ENCODE results near the gene UNC13C. TPM values are rescaled to one million over a fixed set of nuclear protein-coding genes. Genes with fewer than 3 reads are reported as not detected.

Gene UNC13C
- total and polyA plus RNA-seq, 2 experiments from 2014 or later: 0.92 to 10.3 TPM

DNA sequence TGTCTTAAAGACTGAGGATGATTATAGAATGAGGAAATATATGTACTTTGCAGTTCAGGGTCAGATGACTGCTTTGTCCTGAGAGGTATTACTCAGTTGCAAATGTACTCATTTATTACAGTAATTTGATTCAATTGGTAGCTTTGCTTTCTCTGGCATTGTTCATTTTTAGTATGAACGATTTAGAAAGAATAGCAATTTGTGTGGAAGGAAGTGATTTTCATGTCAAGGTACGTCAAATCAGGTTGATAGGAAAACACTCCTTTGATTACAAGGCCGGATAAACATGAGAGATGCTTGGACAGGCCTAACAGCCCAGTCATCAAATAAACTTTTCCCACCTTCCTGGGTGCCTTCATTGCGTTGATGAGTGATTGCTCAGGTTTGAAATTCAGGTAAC is 53.8 kb downstream of the UNC13C start:
- Histone ChIP-seq H3K79me2 (no peaks in the 10 kb centered on the region), H3K4me2 (no peak overlapping the region), H3K9me3 (ENCODE audit: low read depth) (no peaks in the 10 kb centered on the region), H3K27ac (no peak overlapping the region), H3K36me3 (replicated peaks; ENCODE audit: insufficient read depth, low read depth) (no peaks in the 10 kb centered on the region), H3K27me3 (no peaks in the 10 kb centered on the region), H4K20me1 (ENCODE audit: insufficient read depth, poor library complexity, severe bottlenecking) (no peaks in the 10 kb centered on the region), H3K4me1 (ENCODE audit: insufficient read depth) (no peaks in the 10 kb centered on the region), H3K9me2 (replicated peaks; ENCODE audit: insufficient read depth) (no peaks in the 10 kb centered on the region), H3K4me3 (no peak overlapping the region), H2AFZ (no peak overlapping the region)
- DNase-seq (ENCODE audit: low spot score): no peak
- WGBS (ENCODE audit: low lambda C conversion rate, missing lambda C conversion rate): 90% methylated on average over 4 of the region's 4 CpGs
- TF ChIP-seq EZH2phosphoT487 (IDR thresholded peaks at IDR 0.05; ENCODE audit: low read depth, severe bottlenecking, unreplicated experiment) (no peak), EZH2 (IDR thresholded peaks at IDR 0.05; ENCODE audit: borderline replicate concordance) (no peak), CTCF (IDR thresholded peaks at IDR 0.05; ENCODE audit: poor library complexity) (no peak)

DNA sequence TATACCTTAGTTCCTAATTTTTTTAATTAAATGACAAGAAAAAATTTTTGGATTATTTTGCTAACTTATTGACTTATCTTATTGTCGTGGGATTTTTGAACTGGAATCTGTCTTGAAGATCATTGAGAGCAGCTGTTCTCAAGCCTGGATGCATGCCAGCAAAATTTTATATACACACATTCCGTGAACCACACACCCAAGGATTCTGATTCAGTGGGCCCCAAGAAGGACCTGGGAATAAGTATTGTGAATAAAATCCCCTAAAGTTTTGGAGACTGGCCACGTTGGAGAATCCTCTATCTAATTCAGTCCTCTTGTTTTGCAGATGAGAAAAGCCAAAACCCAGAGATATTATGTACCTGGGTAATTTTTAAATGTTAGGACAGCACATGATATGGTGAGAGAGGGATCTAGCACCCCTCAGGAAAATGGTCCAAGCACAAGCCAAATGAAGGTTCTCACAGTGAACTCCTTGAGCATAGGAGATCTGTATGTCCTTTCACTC is 55.2 kb downstream of the UNC13C start:
- no peaks in the 10 kb centered on the region for H3K27me3 ChIP-seq
- H3K27ac ChIP-seq: no peak overlapping the region
- DNase-seq (ENCODE audit: low spot score): no peak
- WGBS (ENCODE audit: low lambda C conversion rate, missing lambda C conversion rate): 59% methylated on average over 3 of the region's 3 CpGs
- no peaks in the 10 kb centered on the region for H3K4me1 ChIP-seq (ENCODE audit: insufficient read depth)
- no peaks in the 10 kb centered on the region for H4K20me1 ChIP-seq (ENCODE audit: insufficient read depth, poor library complexity, severe bottlenecking)
- no peak overlapping the region for H2AFZ ChIP-seq
- no peak overlapping the region for H3K4me2 ChIP-seq
- no peak overlapping the region for H3K4me3 ChIP-seq
- no peaks in the 10 kb centered on the region for H3K9me3 ChIP-seq (ENCODE audit: low read depth)
- H3K36me3 ChIP-seq (replicated peaks; ENCODE audit: insufficient read depth, low read depth): no peaks in the 10 kb centered on the region
- H3K79me2 ChIP-seq: no peaks in the 10 kb centered on the region
- TF ChIP-seq CTCF (IDR thresholded peaks at IDR 0.05; ENCODE audit: poor library complexity) (no peak), EZH2phosphoT487 (IDR thresholded peaks at IDR 0.05; ENCODE audit: low read depth, severe bottlenecking, unreplicated experiment) (no peak), EZH2 (IDR thresholded peaks at IDR 0.05; ENCODE audit: borderline replicate concordance) (no peak)
- no peaks in the 10 kb centered on the region for H3K9me2 ChIP-seq (replicated peaks; ENCODE audit: insufficient read depth)

DNA sequence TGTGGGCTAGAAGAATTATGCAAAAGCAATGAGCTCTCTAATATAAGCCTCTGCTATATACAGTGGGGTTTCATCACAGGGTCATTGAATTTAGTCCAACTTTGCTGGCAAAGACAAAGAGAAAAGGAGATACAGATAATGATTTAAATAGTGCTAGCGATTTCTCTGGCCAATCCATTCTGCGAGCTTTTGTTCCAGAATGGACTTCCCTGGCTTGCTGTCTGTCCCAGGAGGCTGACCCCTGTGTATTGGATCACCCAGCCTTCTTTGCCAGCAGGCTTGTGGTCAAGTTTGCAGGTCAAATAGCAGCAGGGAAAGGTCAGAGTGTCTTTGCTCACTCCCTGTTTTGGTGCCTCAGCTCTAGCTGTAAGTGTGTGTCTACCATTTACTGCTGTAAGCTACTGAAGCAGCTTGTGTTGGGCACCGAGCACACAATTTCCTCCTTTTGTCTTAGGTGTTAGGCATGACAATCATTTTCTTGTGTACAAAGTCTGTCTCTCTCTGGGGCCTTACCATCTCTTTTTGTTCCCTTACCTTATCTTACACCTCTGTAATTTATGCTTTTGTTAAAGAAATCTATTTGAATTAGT is 55.7 kb downstream of the UNC13C start:
- no peaks in the 10 kb centered on the region for H3K4me1 ChIP-seq (ENCODE audit: insufficient read depth)
- H3K36me3 ChIP-seq (replicated peaks; ENCODE audit: insufficient read depth, low read depth): no peaks in the 10 kb centered on the region
- no peak overlapping the region for H3K4me2 ChIP-seq
- 64% methylated on average over 3 of the region's 3 CpGs for WGBS (ENCODE audit: low lambda C conversion rate, missing lambda C conversion rate)
- no peaks in the 10 kb centered on the region for H4K20me1 ChIP-seq (ENCODE audit: insufficient read depth, poor library complexity, severe bottlenecking)
- no peak overlapping the region for H3K4me3 ChIP-seq
- H3K27ac ChIP-seq: no peak overlapping the region
- H3K9me2 ChIP-seq (replicated peaks; ENCODE audit: insufficient read depth): no peaks in the 10 kb centered on the region
- DNase-seq (ENCODE audit: low spot score): no peak
- H3K79me2 ChIP-seq: no peaks in the 10 kb centered on the region
- no peak overlapping the region for H2AFZ ChIP-seq
- no peaks in the 10 kb centered on the region for H3K9me3 ChIP-seq (ENCODE audit: low read depth)
- TF ChIP-seq EZH2phosphoT487 (IDR thresholded peaks at IDR 0.05; ENCODE audit: low read depth, severe bottlenecking, unreplicated experiment) (no peak), CTCF (IDR thresholded peaks at IDR 0.05; ENCODE audit: poor library complexity) (no peak), EZH2 (IDR thresholded peaks at IDR 0.05; ENCODE audit: borderline replicate concordance) (no peak)
- no peaks in the 10 kb centered on the region for H3K27me3 ChIP-seq
